HG03378 (cell line): ENCODE measurements around the gene TACR1.
"Not testable (repeated sequence)": the region's sequence is repeated elsewhere in the genome, so short reads cannot be mapped to it uniquely, and the experiment has no call there.

Source experiments
- ATAC-seq: cut with Tn5 transposase; IDR thresholded peaks from one replicate; pipeline ENCODE4 v1.9.1; 2021; ENCODE audit warnings: mild to moderate bottlenecking, moderate library complexity; ENCODE audit not compliant: unreplicated experiment

Gene TACR1

GRCh38 chr2:75195076-75195691, 4.1 kb downstream of the TACR1 start:
- ATAC-seq: no peak

- no peak for ATAC-seq
Observed at GRCh38 chr2:75194184-75194868, 5.0 kb downstream of the TACR1 start.

- no peak for ATAC-seq
Observed at GRCh38 chr2:75192496-75192895, 6.8 kb downstream of the TACR1 start.

DNA sequence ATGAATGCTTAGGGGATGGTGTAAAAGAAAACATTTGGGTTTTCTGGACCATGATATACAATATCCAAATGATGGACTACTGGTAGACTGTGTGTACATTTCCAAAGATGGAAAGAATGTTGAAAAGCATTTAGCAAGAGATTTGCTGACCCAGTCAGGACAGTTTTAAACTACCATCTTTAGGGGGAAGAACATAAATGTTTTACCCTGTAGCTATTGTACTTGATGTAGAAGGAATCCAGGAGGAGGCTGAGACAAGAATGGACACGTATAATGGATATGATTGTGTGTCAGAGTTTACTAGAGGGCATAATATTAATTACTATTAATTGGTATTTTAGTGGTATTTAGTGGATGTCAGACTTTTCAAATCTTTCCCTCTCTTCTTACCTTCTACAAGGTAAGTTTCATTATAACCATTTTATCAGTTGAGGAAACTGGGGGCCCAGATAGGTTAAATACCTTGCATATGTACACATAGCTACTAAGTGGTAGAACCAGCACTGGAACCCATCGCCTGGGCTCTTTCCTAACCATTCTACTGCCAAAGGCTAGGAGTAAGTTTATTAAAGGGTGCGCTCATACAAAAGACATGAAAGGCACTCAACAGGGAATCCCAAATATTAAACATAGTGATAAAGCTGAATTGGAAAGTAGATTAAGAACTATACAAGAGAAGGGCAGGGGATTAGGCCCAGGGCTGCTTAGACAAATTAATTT, 8.9 kb downstream of the TACR1 start:
- no peak for ATAC-seq

DNA sequence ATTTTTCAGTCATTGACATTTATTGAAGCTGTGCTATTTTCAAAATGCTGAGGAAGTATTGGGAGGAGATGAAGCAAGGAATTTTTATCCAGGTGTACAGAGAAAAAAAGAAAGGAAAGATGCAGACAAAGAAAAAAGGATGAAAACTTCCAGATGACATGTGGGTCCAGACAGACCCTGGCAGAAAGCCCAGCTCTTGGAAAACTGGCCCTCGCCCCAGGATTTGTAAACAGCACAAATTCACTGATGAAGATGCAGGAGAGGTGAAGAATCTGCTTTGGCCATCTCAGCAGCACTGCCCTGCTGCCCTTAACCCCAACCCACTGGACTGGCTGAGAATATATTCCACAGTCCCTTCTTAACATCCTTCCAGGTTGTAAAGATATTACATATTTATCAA, 12.5 kb downstream of the TACR1 start:
- ATAC-seq: no peak

- no peak for ATAC-seq
Observed at GRCh38 chr2:75182606-75183005, 16.7 kb downstream of the TACR1 start.

DNA sequence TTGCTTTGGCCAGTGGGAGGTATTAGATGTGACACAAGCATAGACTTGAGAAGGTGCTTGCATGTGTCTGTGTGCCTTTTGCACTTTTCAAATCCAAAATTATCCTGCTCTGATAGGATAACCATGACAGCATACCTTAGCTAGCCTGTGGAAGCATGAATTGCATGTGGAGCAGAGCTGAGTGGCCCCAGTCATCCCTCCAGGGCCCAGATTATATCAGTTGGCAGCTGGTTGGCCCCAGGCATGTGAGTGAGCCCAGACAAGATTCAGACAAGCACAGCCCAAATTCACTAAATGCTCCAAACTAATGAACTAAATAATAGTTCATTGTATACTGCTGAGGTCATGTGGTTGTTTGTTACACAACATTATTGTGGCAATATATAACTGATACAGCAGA, 18.8 kb downstream of the TACR1 start:
- ATAC-seq: no peak

GRCh38 chr2:75177427-75177826, 21.9 kb downstream of the TACR1 start:
- no peak for ATAC-seq

- ATAC-seq: no peak
Observed at GRCh38 chr2:75175456-75175855, 23.9 kb downstream of the TACR1 start.

DNA sequence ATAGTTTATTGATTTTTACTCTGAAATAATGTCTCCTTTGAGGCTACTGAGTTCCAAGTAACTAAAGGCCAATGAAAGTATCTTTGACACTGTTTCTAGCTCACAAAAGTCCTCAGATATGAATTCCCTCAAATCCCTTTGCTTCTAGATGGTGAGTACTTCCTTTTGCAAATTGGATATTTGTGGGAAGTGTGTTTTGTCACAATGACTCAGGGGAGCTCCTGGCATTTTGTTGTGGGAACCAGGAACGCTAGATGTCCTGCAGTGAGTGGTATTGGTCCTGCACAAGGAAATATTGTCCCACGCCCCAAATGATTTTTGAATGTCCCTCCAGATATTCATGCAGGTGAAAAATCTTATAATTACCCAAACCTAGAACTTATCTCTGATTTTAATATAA, 24.3 kb downstream of the TACR1 start:
- ATAC-seq: no peak

GRCh38 chr2:75174519-75174918, 24.8 kb downstream of the TACR1 start:
- ATAC-seq: no peak

- no peak for ATAC-seq
Observed at GRCh38 chr2:75173740-75174139, 25.6 kb downstream of the TACR1 start.

- not testable (repeated sequence) for ATAC-seq
Observed at GRCh38 chr2:75171423-75171822, 27.9 kb downstream of the TACR1 start.

DNA sequence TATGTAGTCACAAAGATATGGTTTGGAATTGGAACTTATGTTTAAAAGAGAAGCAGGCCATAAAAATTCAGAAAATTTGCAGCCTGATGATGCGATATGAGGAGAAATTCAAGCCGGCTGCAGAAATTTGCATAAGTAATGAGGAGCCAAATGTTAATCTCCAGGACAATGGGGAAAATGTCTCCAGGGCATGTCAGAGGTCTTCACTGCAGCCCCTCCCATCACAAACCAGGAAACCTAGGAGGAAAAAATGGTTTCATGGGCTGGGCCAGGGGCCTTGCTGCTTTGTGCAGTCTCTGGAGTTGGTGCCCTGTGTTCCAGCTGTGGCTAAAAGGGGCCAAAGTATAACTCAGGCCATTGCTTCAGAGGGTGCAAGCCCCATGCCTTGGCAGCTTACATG, 28.4 kb downstream of the TACR1 start:
- no peak for ATAC-seq

DNA sequence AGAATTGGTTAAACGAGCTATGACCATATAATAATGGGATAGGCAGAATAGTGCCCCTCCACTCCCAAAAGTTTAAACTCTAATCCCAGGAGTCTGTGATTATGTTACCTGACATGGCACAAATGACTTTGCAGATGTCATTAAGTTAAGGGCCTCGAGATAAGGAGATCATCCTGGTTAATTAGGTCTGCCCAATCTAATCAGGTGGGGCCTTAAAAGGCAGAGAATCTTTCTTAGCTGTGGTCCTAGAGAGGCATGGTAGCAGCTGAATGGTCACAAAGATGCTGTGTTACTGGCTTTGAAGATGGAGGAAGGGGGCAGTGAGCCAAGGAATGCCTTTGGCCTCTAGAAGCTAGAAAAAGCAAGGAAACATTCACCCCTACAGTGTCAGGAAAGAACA, 31.1 kb downstream of the TACR1 start:
- ATAC-seq: no peak

- no peak for ATAC-seq
Observed at GRCh38 chr2:75166491-75166890, 32.8 kb downstream of the TACR1 start.

DNA sequence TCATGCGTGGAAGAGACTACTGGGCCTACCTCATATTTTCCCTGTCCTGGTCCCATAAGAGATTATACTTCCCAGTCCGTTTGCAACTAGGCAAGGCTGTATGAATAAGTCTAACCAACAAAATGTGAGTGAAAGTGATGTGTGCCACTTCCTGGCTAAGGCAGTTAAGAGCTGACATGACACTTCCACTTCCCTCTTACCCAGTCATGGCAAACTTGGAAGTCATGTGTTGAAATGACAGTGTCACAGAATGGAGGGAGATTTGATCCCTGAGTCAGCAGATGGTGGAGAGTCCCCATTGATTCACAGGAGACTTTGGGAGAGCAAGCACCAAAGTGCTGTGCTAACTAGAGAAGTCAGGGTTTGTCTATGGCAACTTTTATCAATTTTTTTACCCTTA, 36.4 kb downstream of the TACR1 start:
- no peak for ATAC-seq

DNA sequence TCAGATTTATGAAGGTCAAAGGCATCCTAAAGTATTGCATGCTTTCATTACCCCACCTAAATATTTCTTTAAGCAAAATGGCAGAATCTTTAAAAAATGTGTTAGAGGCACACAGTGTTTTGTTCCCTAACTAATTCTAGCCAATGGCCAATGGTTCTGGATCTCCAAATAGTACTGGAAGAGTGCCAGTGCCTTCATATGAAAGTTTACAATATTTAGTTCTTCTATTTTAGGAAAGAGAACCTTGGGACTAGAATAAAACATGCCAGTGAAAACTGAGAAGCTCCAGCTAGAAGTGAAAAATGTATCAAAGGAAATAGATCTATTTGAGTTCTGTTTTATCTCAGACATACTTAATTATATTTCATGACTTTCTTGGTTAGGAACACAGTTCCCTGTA, 37.1 kb downstream of the TACR1 start:
- ATAC-seq: no peak

DNA sequence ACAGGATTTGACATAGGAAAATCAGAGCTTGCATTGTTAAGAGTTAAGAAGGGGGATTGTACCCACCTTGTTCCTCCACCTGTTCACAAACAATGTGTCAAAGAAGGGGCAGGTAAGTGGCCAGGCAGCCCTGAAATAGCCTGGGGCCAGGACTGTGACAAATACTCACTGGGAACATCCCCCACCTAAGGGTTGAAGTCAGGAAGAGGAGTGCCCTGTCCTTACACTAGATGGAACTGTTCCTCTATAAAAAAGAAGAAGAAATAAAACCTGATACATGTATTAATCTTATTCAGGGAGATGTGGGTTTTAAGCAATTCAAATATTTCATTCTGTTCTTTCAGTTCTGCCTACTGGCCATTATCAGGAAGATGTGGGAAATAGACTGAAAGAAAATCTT, 41.9 kb downstream of the TACR1 start:
- ATAC-seq: no peak

GRCh38 chr2:75155115-75155514, 44.2 kb downstream of the TACR1 start:
- ATAC-seq: no peak

GRCh38 chr2:75153221-75153620, 46.1 kb downstream of the TACR1 start:
- no peak for ATAC-seq

- ATAC-seq: not testable (repeated sequence)
Observed at GRCh38 chr2:75152243-75152642, 47.1 kb downstream of the TACR1 start.
